SK-N-MC (cell line): ENCODE data around the gene PRKG1.

Experiments
- EZH2 ChIP-seq: fragments of 200-600 bp; sonication (generic); IDR thresholded peaks from one replicate; pipeline ENCODE4 v1.6.1; 2017; ENCODE audit warnings: antibody characterized with exemption
- FOXP2 ChIP-seq: optimal IDR thresholded peaks from 2 replicates; pipeline ENCODE3; 2011; ENCODE audit warnings: mild to moderate bottlenecking, moderate library complexity; ENCODE audit not compliant: insufficient read depth; ENCODE audit errors: extremely low read length, control extremely low read depth
- POLR2AphosphoS5 ChIP-seq: IDR thresholded peaks from 2 replicates; pipeline ENCODE4 v1.6.1; 2012; ENCODE audit warnings: mild to moderate bottlenecking, low read depth, low read length, borderline replicate concordance

DNA sequence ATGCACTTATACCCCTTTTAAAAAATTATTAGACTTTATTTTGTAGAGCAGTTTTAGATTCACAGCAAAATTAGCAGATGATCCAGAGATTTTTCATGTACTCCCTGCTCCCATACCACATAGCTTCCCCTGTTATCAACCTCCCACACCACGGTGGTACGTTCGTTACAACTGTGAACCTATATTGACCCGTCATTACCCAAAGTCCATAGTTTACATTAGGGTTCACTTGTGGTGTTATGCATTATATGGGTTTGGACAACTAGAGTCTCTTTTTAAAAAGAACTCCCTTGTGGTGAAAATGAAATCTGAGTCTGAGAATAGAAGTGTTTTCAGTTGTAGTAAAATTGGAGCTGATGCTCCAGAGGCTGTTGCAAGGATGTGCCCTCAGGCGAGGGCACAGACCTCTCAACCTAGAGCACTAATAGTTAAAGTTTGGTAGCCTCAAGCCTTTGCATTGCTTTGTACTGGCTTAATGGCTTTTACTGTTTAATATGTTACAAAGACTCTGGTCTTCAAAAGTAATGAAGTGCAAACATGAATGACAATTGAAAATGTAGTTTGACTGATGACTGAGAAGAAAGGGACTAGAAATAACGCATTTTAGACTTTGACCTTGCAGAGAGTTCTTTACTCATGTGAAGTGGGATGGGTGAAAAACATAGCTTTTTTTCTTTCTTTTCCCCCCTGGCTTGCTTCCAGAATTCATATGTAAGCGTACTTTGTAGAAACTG, 655.7 kb downstream of the PRKG1 start:
- no peak for TF ChIP-seq EZH2
- TF ChIP-seq POLR2AphosphoS5 = no peak
- no peak for TF ChIP-seq FOXP2
